ENCODE results near the gene CFDP1. TPM values are rescaled to one million over a fixed set of nuclear protein-coding genes. Genes with fewer than 3 reads are reported as not detected.
A peak's percentile ranks its signal among the peaks of the same experiment; 100 is the strongest.

Gene CFDP1
- total RNA-seq, 1 donor from 2014 or later, result 65.7 TPM

GRCh38 chr16:75343941-75344340 is 89.4 kb downstream of the CFDP1 start:
- TF ChIP-seq CTCF (IDR thresholded peaks at IDR 0.05; ENCODE audit: unreplicated experiment), result no peak
- Mint-ChIP-seq H3K36me3 (ENCODE audit: low read depth, unreplicated experiment) (peaks cover 8% of the 10 kb centered on the region), H3K27me3 (ENCODE audit: unreplicated experiment) (peaks cover 3% of the 10 kb centered on the region), H3K9me3 (ENCODE audit: unreplicated experiment) (no peaks in the 10 kb centered on the region), H3K27ac (ENCODE audit: unreplicated experiment) (peak overlapping the region; percentile 71), H3K4me1 (ENCODE audit: unreplicated experiment) (peaks cover 52% of the 10 kb centered on the region), H3K4me3 (ENCODE audit: unreplicated experiment) (no peak overlapping the region)
- DNase-seq (ENCODE audit: low spot score), result no peak

GRCh38 chr16:75343286-75343685 is 90.0 kb downstream of the CFDP1 start:
- no peak for DNase-seq (ENCODE audit: low spot score)
- peak overlapping the region; percentile 71 for H3K27ac Mint-ChIP-seq (ENCODE audit: unreplicated experiment)
- TF ChIP-seq CTCF (IDR thresholded peaks at IDR 0.05; ENCODE audit: unreplicated experiment), result no peak
- H3K4me1 Mint-ChIP-seq (ENCODE audit: unreplicated experiment), result peaks cover 59% of the 10 kb centered on the region
- H3K27me3 Mint-ChIP-seq (ENCODE audit: unreplicated experiment), result peaks cover 6% of the 10 kb centered on the region
- no peak overlapping the region for H3K4me3 Mint-ChIP-seq (ENCODE audit: unreplicated experiment)
- H3K36me3 Mint-ChIP-seq (ENCODE audit: low read depth, unreplicated experiment), result peaks cover 14% of the 10 kb centered on the region
- no peaks in the 10 kb centered on the region for H3K9me3 Mint-ChIP-seq (ENCODE audit: unreplicated experiment)

GRCh38 chr16:75342308-75342811 is 90.9 kb downstream of the CFDP1 start:
- peaks cover 68% of the 10 kb centered on the region for H3K4me1 Mint-ChIP-seq (ENCODE audit: unreplicated experiment)
- no peak for DNase-seq (ENCODE audit: low spot score)
- TF ChIP-seq CTCF (IDR thresholded peaks at IDR 0.05; ENCODE audit: unreplicated experiment), result no peak
- no peak overlapping the region for H3K4me3 Mint-ChIP-seq (ENCODE audit: unreplicated experiment)
- H3K27me3 Mint-ChIP-seq (ENCODE audit: unreplicated experiment), result peaks cover 9% of the 10 kb centered on the region
- H3K27ac Mint-ChIP-seq (ENCODE audit: unreplicated experiment), result peak overlapping the region; percentile 84
- peaks cover 16% of the 10 kb centered on the region for H3K36me3 Mint-ChIP-seq (ENCODE audit: low read depth, unreplicated experiment)
- H3K9me3 Mint-ChIP-seq (ENCODE audit: unreplicated experiment), result no peaks in the 10 kb centered on the region

- H3K27me3 Mint-ChIP-seq (ENCODE audit: unreplicated experiment), result peaks cover 9% of the 10 kb centered on the region
- H3K4me1 Mint-ChIP-seq (ENCODE audit: unreplicated experiment), result peaks cover 74% of the 10 kb centered on the region
- peak overlapping the region; percentile 97 for H3K27ac Mint-ChIP-seq (ENCODE audit: unreplicated experiment)
- TF ChIP-seq CTCF (IDR thresholded peaks at IDR 0.05; ENCODE audit: unreplicated experiment), result no peak
- H3K4me3 Mint-ChIP-seq (ENCODE audit: unreplicated experiment), result no peak overlapping the region
- H3K9me3 Mint-ChIP-seq (ENCODE audit: unreplicated experiment), result no peaks in the 10 kb centered on the region
- H3K36me3 Mint-ChIP-seq (ENCODE audit: low read depth, unreplicated experiment), result peaks cover 16% of the 10 kb centered on the region
- DNase-seq (ENCODE audit: low spot score), result no peak
Measured at GRCh38 chr16:75341564-75342307, 91.6 kb downstream of the CFDP1 start.
